H9 (cell line): ENCODE data around the gene CACNB2. TPM values are rescaled to one million over a fixed set of nuclear protein-coding genes. Genes with fewer than 3 reads are reported as not detected.

Experiments
- DNase-seq: peaks from one replicate; pipeline ENCODE4 v3.0.0-alpha.2; 2017
- H2AFZ ChIP-seq: one replicate; pipeline ENCODE4 v1.6.1; 2013; ENCODE audit warnings: mild to moderate bottlenecking, low read length, control low read depth, moderate library complexity
- H2AK5ac ChIP-seq: 2 replicates; pipeline ENCODE4 v1.6.1; 2013; ENCODE audit warnings: low read length, control low read depth, mixed read lengths; ENCODE audit not compliant: insufficient read length
- H2BK120ac ChIP-seq: one replicate; pipeline ENCODE4 v1.6.1; 2013; ENCODE audit warnings: low read depth, mild to moderate bottlenecking, low read length, control low read depth, inconsistent platforms; ENCODE audit not compliant: poor library complexity, severe bottlenecking
- H2BK12ac ChIP-seq: 2 replicates; pipeline ENCODE4 v1.6.1; 2013; ENCODE audit warnings: low read length, control low read depth, mixed read lengths, low read depth; ENCODE audit not compliant: insufficient read length
- H2BK15ac ChIP-seq: 2 replicates; pipeline ENCODE4 v1.6.1; 2013; ENCODE audit warnings: low read depth, low read length, control low read depth
- H2BK20ac ChIP-seq: one replicate; pipeline ENCODE4 v1.6.1; 2013; ENCODE audit warnings: low read depth, mild to moderate bottlenecking, low read length, control low read depth, inconsistent platforms; ENCODE audit not compliant: poor library complexity, severe bottlenecking
- H2BK5ac ChIP-seq: 2 replicates; pipeline ENCODE4 v1.6.1; 2013; ENCODE audit warnings: low read length, control low read depth, mixed read lengths; ENCODE audit not compliant: insufficient read length
- H3K14ac ChIP-seq: 2 replicates; pipeline ENCODE4 v1.6.1; 2013; ENCODE audit warnings: low read length, control low read depth; ENCODE audit not compliant: insufficient read depth
- H3K18ac ChIP-seq: 2 replicates; pipeline ENCODE4 v1.6.1; 2013; ENCODE audit warnings: low read depth, mild to moderate bottlenecking, mixed read lengths, low read length, control low read depth; ENCODE audit not compliant: insufficient read length
- H3K23ac ChIP-seq: 2 replicates; pipeline ENCODE4 v1.6.1; 2013; ENCODE audit warnings: low read length, control low read depth, mixed read lengths, low read depth; ENCODE audit not compliant: insufficient read length
- H3K23me2 ChIP-seq: 2 replicates; pipeline ENCODE4 v1.6.1; 2013; ENCODE audit warnings: low read depth, mild to moderate bottlenecking, mixed read lengths, low read length, control low read depth; ENCODE audit not compliant: insufficient read length, poor library complexity, severe bottlenecking
- H3K27ac ChIP-seq: 2 replicates; pipeline ENCODE4 v1.5.1; 2013; ENCODE audit warnings: low read length, control low read depth, mixed read lengths, low read depth; ENCODE audit not compliant: insufficient read length
- H3K27me3 ChIP-seq: 2 replicates; pipeline ENCODE4 v1.6.1; 2013; ENCODE audit warnings: low read length, control low read depth, inconsistent platforms; ENCODE audit not compliant: insufficient read depth
- H3K4ac ChIP-seq: 2 replicates; pipeline ENCODE4 v1.6.1; 2013; ENCODE audit warnings: low read depth, mild to moderate bottlenecking, control low read depth, inconsistent platforms, low read length, moderate library complexity
- H3K4me1 ChIP-seq: 2 replicates; pipeline ENCODE4 v1.6.1; 2013; ENCODE audit warnings: low read length, control low read depth, inconsistent platforms; ENCODE audit not compliant: insufficient read depth
- H3K4me2 ChIP-seq: 2 replicates; pipeline ENCODE4 v1.6.1; 2013; ENCODE audit warnings: low read length, control low read depth, mixed read lengths; ENCODE audit not compliant: insufficient read length, insufficient read depth
- H3K56ac ChIP-seq: 2 replicates; pipeline ENCODE4 v1.6.1; 2013; ENCODE audit warnings: low read depth, mild to moderate bottlenecking, mixed read lengths, low read length, control low read depth; ENCODE audit not compliant: insufficient read length
- H3K79me1 ChIP-seq: 2 replicates; pipeline ENCODE4 v1.6.1; 2013; ENCODE audit warnings: low read depth, mild to moderate bottlenecking, moderate library complexity, low read length, control low read depth, inconsistent platforms; ENCODE audit not compliant: insufficient read depth, poor library complexity, severe bottlenecking
- H3K79me2 ChIP-seq: 2 replicates; pipeline ENCODE4 v1.6.1; 2013; ENCODE audit warnings: low read length, control low read depth, inconsistent platforms; ENCODE audit not compliant: insufficient read depth
- H3K9ac ChIP-seq: 2 replicates; pipeline ENCODE4 v1.6.1; 2013; ENCODE audit warnings: low read length, control low read depth, mixed read lengths; ENCODE audit not compliant: insufficient read length; ENCODE audit errors: extremely low read depth
- H3K9me3 ChIP-seq: one replicate; pipeline ENCODE4 v1.6.1; 2013; ENCODE audit warnings: low read depth, low read length, inconsistent platforms; ENCODE audit not compliant: control insufficient read depth
- H3T11ph ChIP-seq: one replicate; pipeline ENCODE4 v1.6.1; 2013; ENCODE audit warnings: mild to moderate bottlenecking, low read length, control low read depth, inconsistent platforms
- H4K20me1 ChIP-seq: one replicate; pipeline ENCODE4 v1.6.1; 2013; ENCODE audit not compliant: control insufficient read depth, insufficient read length, insufficient read depth
- H4K5ac ChIP-seq: 2 replicates; pipeline ENCODE4 v1.6.1; 2013; ENCODE audit warnings: low read depth, mild to moderate bottlenecking, mixed read lengths, low read length, control low read depth; ENCODE audit not compliant: insufficient read length
- H4K8ac ChIP-seq: replicated peaks from 2 replicates; pipeline ENCODE4 v1.6.1; 2013; ENCODE audit warnings: low read length, control low read depth, mixed read lengths, low read depth; ENCODE audit not compliant: insufficient read length
- H4K91ac ChIP-seq: 2 replicates; pipeline ENCODE4 v1.6.1; 2013; ENCODE audit warnings: low read depth, mild to moderate bottlenecking, moderate library complexity, mixed read lengths, low read length, control low read depth; ENCODE audit not compliant: insufficient read length
- H3K27ac Mint-ChIP-seq, 3 experiments: 2 replicates in 2 of 3; 3 replicates in 1 of 3; pipeline ENCODE4 v1.8.0; 2020 to 2021; ENCODE audit warnings: mixed read lengths in 3 of 3, mild to moderate bottlenecking in 1 of 3, moderate library complexity in 1 of 3
- H3K27me3 Mint-ChIP-seq: 2 replicates; pipeline ENCODE4 v1.8.0; 2021; ENCODE audit warnings: low read depth, mild to moderate bottlenecking, moderate library complexity, mixed read lengths
- H3K36me3 Mint-ChIP-seq, 3 experiments: 2 replicates in 2 of 3; 3 replicates in 1 of 3; pipeline ENCODE4 v1.8.0; 2020 to 2021; ENCODE audit warnings: low read depth in 3 of 3, mixed read lengths in 3 of 3; ENCODE audit not compliant: insufficient read depth in 1 of 3
- H3K4me1 Mint-ChIP-seq, 2 experiments: 2 replicates each; pipeline ENCODE4 v1.8.0; 2020; ENCODE audit warnings: mixed read lengths in 2 of 2
- H3K4me3 Mint-ChIP-seq, 2 experiments: 2 replicates in 1 of 2; 3 replicates in 1 of 2; pipeline ENCODE4 v1.8.0; 2020 to 2021; ENCODE audit warnings: mild to moderate bottlenecking in 2 of 2, mixed read lengths in 2 of 2, moderate library complexity in 1 of 2
- H3K9me3 Mint-ChIP-seq, 2 experiments: 2 replicates in 1 of 2; 3 replicates in 1 of 2; pipeline ENCODE4 v1.8.0; 2020; ENCODE audit warnings: mild to moderate bottlenecking in 2 of 2, mixed read lengths in 2 of 2, moderate library complexity in 1 of 2
- WGBS: extraction: QIAGEN DNeasy Blood & Tissue Kit; methylation state at CpG from one replicate; pipeline ENCODE4 v1.1.7; 2013; ENCODE audit warnings: missing lambda C conversion rate, low lambda C conversion rate, mixed read lengths; ENCODE audit not compliant: insufficient read length; ENCODE audit errors: extremely low coverage; 5-methylcytosine and 5-hydroxymethylcytosine counted together
- total RNA-seq: library from RNA; stranded (reverse); gene quantifications from 2 replicates; pipeline ENCODE4 v1.2.1, GENCODE V29; 2021
- TF ChIP-seq, protein P1 (sequence below): fragments of 200-600 bp; sonication (generic); conservative IDR thresholded peaks from 3 replicates; pipeline ENCODE4 v1.8.0; 2021; ENCODE audit warnings: antibody characterized with exemption, mild to moderate bottlenecking

The CACNB2 gene
- total RNA-seq, 1 experiment from 2014 or later: 2.6 TPM

DNA sequence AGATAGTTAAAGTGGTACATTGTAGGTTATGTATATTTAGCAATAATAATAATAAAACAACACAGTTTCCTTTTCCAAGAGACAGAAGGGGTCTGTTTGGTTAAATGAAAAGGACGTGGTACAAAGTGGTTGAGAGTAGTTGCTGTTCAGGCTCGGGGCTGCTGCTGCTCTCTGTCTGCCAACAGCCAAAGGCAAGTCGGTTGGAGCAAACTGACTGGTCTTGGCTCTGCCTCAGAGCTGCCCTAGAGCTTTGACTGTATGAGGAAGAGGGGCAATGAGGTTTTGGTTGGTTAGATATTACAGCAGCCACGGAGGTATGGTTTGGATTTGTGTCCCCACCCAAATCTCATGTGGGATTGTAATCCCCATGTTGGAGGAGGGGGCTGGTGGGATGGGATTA is 95.3 kb downstream of the CACNB2 start:
- no peak overlapping the region for H2BK15ac ChIP-seq
- Mint-ChIP-seq H3K27ac (no peak overlapping the region), H3K4me3 (no peak overlapping the region), H3K4me1 (peaks cover 27 to 33% of the 10 kb centered on the region in 2 experiments), H3K27me3 (no peaks in the 10 kb centered on the region), H3K9me3 (no peaks in the 10 kb centered on the region), H3K36me3 (peaks cover 0 to 1% (median 0%) of the 10 kb centered on the region in 3 experiments; a peak in 1 of 7 replicates)
- H3K23me2 ChIP-seq: no peaks in the 10 kb centered on the region
- TF ChIP-seq, protein P1, sequence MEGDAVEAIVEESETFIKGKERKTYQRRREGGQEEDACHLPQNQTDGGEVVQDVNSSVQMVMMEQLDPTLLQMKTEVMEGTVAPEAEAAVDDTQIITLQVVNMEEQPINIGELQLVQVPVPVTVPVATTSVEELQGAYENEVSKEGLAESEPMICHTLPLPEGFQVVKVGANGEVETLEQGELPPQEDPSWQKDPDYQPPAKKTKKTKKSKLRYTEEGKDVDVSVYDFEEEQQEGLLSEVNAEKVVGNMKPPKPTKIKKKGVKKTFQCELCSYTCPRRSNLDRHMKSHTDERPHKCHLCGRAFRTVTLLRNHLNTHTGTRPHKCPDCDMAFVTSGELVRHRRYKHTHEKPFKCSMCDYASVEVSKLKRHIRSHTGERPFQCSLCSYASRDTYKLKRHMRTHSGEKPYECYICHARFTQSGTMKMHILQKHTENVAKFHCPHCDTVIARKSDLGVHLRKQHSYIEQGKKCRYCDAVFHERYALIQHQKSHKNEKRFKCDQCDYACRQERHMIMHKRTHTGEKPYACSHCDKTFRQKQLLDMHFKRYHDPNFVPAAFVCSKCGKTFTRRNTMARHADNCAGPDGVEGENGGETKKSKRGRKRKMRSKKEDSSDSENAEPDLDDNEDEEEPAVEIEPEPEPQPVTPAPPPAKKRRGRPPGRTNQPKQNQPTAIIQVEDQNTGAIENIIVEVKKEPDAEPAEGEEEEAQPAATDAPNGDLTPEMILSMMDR: no peak
- no peak overlapping the region for H3K14ac ChIP-seq
- H3K9me3 ChIP-seq: no peaks in the 10 kb centered on the region
- H3K79me1 ChIP-seq: no peaks in the 10 kb centered on the region
- H3K23ac ChIP-seq: no peak overlapping the region
- no peak overlapping the region for H3K9ac ChIP-seq
- no peak overlapping the region for H2BK5ac ChIP-seq
- no peak overlapping the region for H2BK20ac ChIP-seq
- no peak overlapping the region for H4K91ac ChIP-seq
- no peaks in the 10 kb centered on the region for H3K27me3 ChIP-seq
- no peak overlapping the region for H2BK12ac ChIP-seq
- no peak for DNase-seq
- H2AFZ ChIP-seq: no peak overlapping the region
- no peak overlapping the region for H3K4ac ChIP-seq
- H3K4me2 ChIP-seq: no peak overlapping the region
- H3K56ac ChIP-seq: no peak overlapping the region
- no peak overlapping the region for H3K18ac ChIP-seq
- H4K5ac ChIP-seq: no peak overlapping the region
- H4K8ac ChIP-seq: no peak overlapping the region
- H3K79me2 ChIP-seq: no peaks in the 10 kb centered on the region
- WGBS: no CpG with 5 or more reads among the region's 4 CpGs
- H3T11ph ChIP-seq: no peak overlapping the region
- no peak overlapping the region for H2AK5ac ChIP-seq
- no peaks in the 10 kb centered on the region; the same call in 1 of the 2 replicates for H3K4me1 ChIP-seq
- H4K20me1 ChIP-seq: no peaks in the 10 kb centered on the region
- H2BK120ac ChIP-seq: no peak overlapping the region
- no peak overlapping the region for H3K27ac ChIP-seq
